Parathyroid adenoma (tissue), 2 donors: ENCODE data around the gene FBXW11.

Source experiments
- H2AFZ ChIP-seq: fragments of 300-600 bp; sonication (generic); one replicate; pipeline ENCODE4 v1.7.0; 2017; ENCODE audit warnings: antibody characterized with exemption, mild to moderate bottlenecking
- H3K27ac ChIP-seq: fragments of 300-600 bp; sonication (generic); one replicate; pipeline ENCODE4 v1.7.0; 2017
- H3K27me3 ChIP-seq: fragments of 300-600 bp; sonication (generic); one replicate; pipeline ENCODE4 v1.7.0; 2017; ENCODE audit warnings: low read length; ENCODE audit not compliant: control insufficient read depth, insufficient read depth
- H3K36me3 ChIP-seq: fragments of 300-600 bp; sonication (generic); one replicate; pipeline ENCODE4 v1.7.0; 2017; ENCODE audit warnings: low read length; ENCODE audit not compliant: control insufficient read depth, insufficient read depth
- H3K4me1 ChIP-seq: fragments of 300-600 bp; sonication (generic); one replicate; pipeline ENCODE4 v1.7.0; 2017; ENCODE audit warnings: control low read depth
- H3K4me2 ChIP-seq: fragments of 300-600 bp; sonication (generic); one replicate; pipeline ENCODE4 v1.7.0; 2017; ENCODE audit warnings: low read length
- H3K4me3 ChIP-seq: fragments of 300-600 bp; sonication (generic); one replicate; pipeline ENCODE4 v1.7.0; 2017; ENCODE audit warnings: low read depth, low read length
- H3K79me2 ChIP-seq: fragments of 300-600 bp; sonication (generic); one replicate; pipeline ENCODE4 v1.7.0; 2017; ENCODE audit warnings: control low read depth
- H3K9ac ChIP-seq: fragments of 300-600 bp; sonication (generic); one replicate; pipeline ENCODE4 v1.7.0; 2017; ENCODE audit warnings: mild to moderate bottlenecking
- H3K9me3 ChIP-seq: fragments of 300-600 bp; sonication (generic); one replicate; pipeline ENCODE4 v1.7.0; 2017; ENCODE audit warnings: low read length; ENCODE audit not compliant: control insufficient read depth
- CTCF ChIP-seq: fragments of 300-600 bp; sonication (generic); IDR thresholded peaks from one replicate; pipeline ENCODE4 v1.7.0; 2017; ENCODE audit warnings: antibody characterized with exemption, mild to moderate bottlenecking
- donor health status: primary hyperparathyroidism.

Gene FBXW11

GRCh38 chr5:171898879-171899278 is 107.6 kb downstream of the FBXW11 start:
- H3K9ac ChIP-seq, result no peak overlapping the region
- peaks cover 21% of the 10 kb centered on the region for H3K79me2 ChIP-seq
- H2AFZ ChIP-seq, result no peak overlapping the region
- no peaks in the 10 kb centered on the region for H3K4me1 ChIP-seq
- no peak overlapping the region for H3K27ac ChIP-seq
- no peaks in the 10 kb centered on the region for H3K36me3 ChIP-seq
- no peak overlapping the region for H3K4me3 ChIP-seq
- no peaks in the 10 kb centered on the region for H3K9me3 ChIP-seq
- no peaks in the 10 kb centered on the region for H3K27me3 ChIP-seq
- H3K4me2 ChIP-seq, result no peak overlapping the region
- TF ChIP-seq CTCF, result no peak

GRCh38 chr5:171898386-171898785 is 108.1 kb downstream of the FBXW11 start:
- Histone ChIP-seq H3K27me3 (no peaks in the 10 kb centered on the region), H3K27ac (no peak overlapping the region), H3K9me3 (no peaks in the 10 kb centered on the region), H3K9ac (no peak overlapping the region), H3K4me1 (peaks cover 4% of the 10 kb centered on the region), H3K79me2 (peaks cover 16% of the 10 kb centered on the region), H2AFZ (no peak overlapping the region), H3K4me3 (no peak overlapping the region), H3K4me2 (no peak overlapping the region), H3K36me3 (no peaks in the 10 kb centered on the region)
- TF ChIP-seq CTCF, result no peak

GRCh38 chr5:171897231-171897630 is 109.2 kb downstream of the FBXW11 start:
- TF ChIP-seq CTCF, result no peak
- H3K9me3 ChIP-seq, result no peaks in the 10 kb centered on the region
- no peaks in the 10 kb centered on the region for H3K27me3 ChIP-seq
- H2AFZ ChIP-seq, result no peak overlapping the region
- H3K4me1 ChIP-seq, result peaks cover 4% of the 10 kb centered on the region
- no peak overlapping the region for H3K27ac ChIP-seq
- peaks cover 8% of the 10 kb centered on the region for H3K79me2 ChIP-seq
- no peak overlapping the region for H3K4me2 ChIP-seq
- H3K4me3 ChIP-seq, result no peak overlapping the region
- no peak overlapping the region for H3K9ac ChIP-seq
- H3K36me3 ChIP-seq, result no peaks in the 10 kb centered on the region

GRCh38 chr5:171895081-171895480 is 111.4 kb downstream of the FBXW11 start:
- Histone ChIP-seq H3K4me1 (peaks cover 4% of the 10 kb centered on the region), H3K36me3 (no peaks in the 10 kb centered on the region), H2AFZ (no peak overlapping the region), H3K9ac (no peak overlapping the region), H3K27ac (no peak overlapping the region), H3K4me3 (no peak overlapping the region), H3K4me2 (no peak overlapping the region), H3K79me2 (peaks cover 7% of the 10 kb centered on the region), H3K27me3 (no peaks in the 10 kb centered on the region), H3K9me3 (no peaks in the 10 kb centered on the region)
- no peak for TF ChIP-seq CTCF

GRCh38 chr5:171893290-171893886 is 113.0 kb downstream of the FBXW11 start:
- H2AFZ ChIP-seq, result no peak overlapping the region
- no peak overlapping the region for H3K9ac ChIP-seq
- H3K4me2 ChIP-seq, result no peak overlapping the region
- peaks cover 7% of the 10 kb centered on the region for H3K79me2 ChIP-seq
- no peak for TF ChIP-seq CTCF
- H3K27me3 ChIP-seq, result no peaks in the 10 kb centered on the region
- no peak overlapping the region for H3K27ac ChIP-seq
- H3K9me3 ChIP-seq, result no peaks in the 10 kb centered on the region
- no peaks in the 10 kb centered on the region for H3K36me3 ChIP-seq
- H3K4me1 ChIP-seq, result peaks cover 4% of the 10 kb centered on the region
- no peak overlapping the region for H3K4me3 ChIP-seq
